ENCODE data around the gene CPSF3.

- TF ChIP-seq EP300 (IDR thresholded peaks at IDR 0.05) (no peak), CTCF (IDR thresholded peaks at IDR 0.05) (no peak), POLR2A (IDR thresholded peaks at IDR 0.05) (no peak), POLR2AphosphoS5 (IDR thresholded peaks at IDR 0.05) (no peak)
These were observed 16.7 kb upstream of the CPSF3 start for GRCh38 chr2:9406529-9407362.
